Ovary (tissue), 9 donors: ENCODE results near the gene BCL10. TPM values are rescaled to one million over a fixed set of nuclear protein-coding genes. Genes with fewer than 3 reads are reported as not detected.

Experiments
- DNase-seq, 5 donors: peaks; one replicate each; pipeline ENCODE4 v3.0.0-alpha.2; 2019 to 2020
- H3K27ac ChIP-seq, 2 donors: fragments of 200-600 bp; one replicate each; pipeline versions ENCODE4 v1.5.1 to v1.8.0; 2019 to 2022
- H3K27me3 ChIP-seq: fragments of 200-600 bp; one replicate; pipeline ENCODE4 v1.8.0; 2022
- H3K36me3 ChIP-seq: fragments of 200-600 bp; sonication (generic); one replicate; pipeline ENCODE4 v1.5.1; 2019
- H3K4me1 ChIP-seq: one replicate; pipeline ENCODE4 v1.8.1; 2013; ENCODE audit warnings: mild to moderate bottlenecking, moderate library complexity; ENCODE audit not compliant: insufficient read depth
- H3K4me3 ChIP-seq: fragments of 200-600 bp; sonication (generic); one replicate; pipeline ENCODE4 v1.5.1; 2017
- H3K9me3 ChIP-seq, 2 donors: fragments of 200-600 bp in 1 of 2; sonication (generic) in 1 of 2; one replicate each; pipeline versions ENCODE4 v1.5.1 to v1.8.1; 2013 to 2019; ENCODE audit warnings: mild to moderate bottlenecking in 1 of 2, moderate library complexity in 1 of 2
- CTCF ChIP-seq, 3 donors: fragments of 450-650 bp in 2 of 3; fragments of 200-600 bp in 1 of 3; IDR thresholded peaks; one replicate each; pipeline versions ENCODE4 v1.5.1 to v1.8.0; 2016 to 2022; ENCODE audit warnings: antibody characterized with exemption in 3 of 3, mild to moderate bottlenecking in 1 of 3
- EP300 ChIP-seq: sonication (generic); formaldehyde crosslinking; IDR thresholded peaks from one replicate; pipeline ENCODE4 v1.6.1; 2017; ENCODE audit warnings: antibody characterized with exemption
- POLR2A ChIP-seq: fragments of 450-650 bp; IDR thresholded peaks from one replicate; pipeline ENCODE4 v1.6.1; 2017; ENCODE audit warnings: antibody characterized with exemption, mild to moderate bottlenecking, moderate library complexity
- WGBS, 3 donors: extraction: QIAGEN DNeasy Blood & Tissue Kit in 1 of 3; methylation state at CpG; one replicate each; pipeline versions ENCODE4 v1.1.5 to v1.1.7; 2013 to 2017; 5-methylcytosine and 5-hydroxymethylcytosine counted together
- intact Hi-C, 4 donors: fragments of 100-400 bp; cut with DNase I; formaldehyde crosslinking; loops; one replicate each; pipeline versions ENCODE4 v1.11.0 to v1.15.1; 2022 to 2023
- polyA plus RNA-seq, 2 donors: library from polyadenylated mRNA; stranded (reverse); fragments of 200-250 nt in 1 of 2; fragments of 350-450 nt in 1 of 2; fragmentation: Illumina TruSeq in 1 of 2; extraction: RNeasy Lipid Tissue Mini Kit (QIAGEN cat#74804) in 1 of 2; gene quantifications; one replicate each; pipeline ENCODE4 v1.2.3, GENCODE V29; 2013 to 2014
- total RNA-seq, 7 donors: library from RNA; depleted of rRNA in 2 of 7; stranded (reverse); fragments of >200 nt in 2 of 7; fragmentation: NEBNext Ultra II Directional in 3 of 7; extraction: Animal tissue kit (Norgen Biotek cat#: 25700) in 3 of 7; gene quantifications; one replicate each; pipeline versions ENCODE4 v1.1.0 to v1.2.4, GENCODE V29; 2016 to 2023
- donor health status: DM: no; HTN: no; CAD: no; lungs with moderate emphysema.
- donor health status: DM: no; HTN: no; CAD: no.
- donor health status: Bipolar disorder and iron deficiency.
- donor health status: DM: yes; HTN: yes; CAD: no.
- donor health status: DM: no; HTN: no; CAD: no.
- donor health status: DM: yes; HTN: yes; CAD: no.

The BCL10 gene
- total and polyA plus RNA-seq, 9 donors: 8.1 to 23.6 (median 17.2) TPM

GRCh38 chr1:85321237-85321964 is 45.0 kb upstream of the BCL10 start:
- H3K36me3 ChIP-seq: no peaks in the 10 kb centered on the region
- TF ChIP-seq POLR2A: no peak
- no peak for TF ChIP-seq CTCF (IDR thresholded peaks at IDR 0.05)
- TF ChIP-seq EP300: no peak
- H3K4me3 ChIP-seq: no peak overlapping the region
- no peak overlapping the region for H3K27ac ChIP-seq
- no peaks in the 10 kb centered on the region for H3K27me3 ChIP-seq
- DNase-seq: no peak
- 83 to 93% (median 89%) methylated on average over 7 of the region's 7 CpGs for WGBS, 3 donors
- no peaks in the 10 kb centered on the region for H3K9me3 ChIP-seq
- no peaks in the 10 kb centered on the region for H3K4me1 ChIP-seq
- intact Hi-C loops: no loop called here

- WGBS, 3 donors: 65 to 79% (median 73%) methylated on average over 2 of the region's 2 CpGs
Measured at GRCh38 chr1:85320371-85321131, 44.1 kb upstream of the BCL10 start.

GRCh38 chr1:85319931-85320330 is 43.5 kb upstream of the BCL10 start:
- TF ChIP-seq EP300 (no peak), CTCF (IDR thresholded peaks at IDR 0.05) (no peak), POLR2A (no peak)
- Histone ChIP-seq H3K27ac (no peak overlapping the region), H3K36me3 (no peaks in the 10 kb centered on the region), H3K4me3 (no peak overlapping the region), H3K27me3 (no peaks in the 10 kb centered on the region), H3K9me3 (no peaks in the 10 kb centered on the region), H3K4me1 (no peaks in the 10 kb centered on the region)
- no peak for DNase-seq
- WGBS, 3 donors: 81 to 88% (median 86%) methylated on average over 4 of the region's 4 CpGs
- intact Hi-C loops: loop anchor here in 1 of 4 donors (10.0 kb wide), 1 partner anchor 145 kb away; the partner anchor contains the start of gene DDAH1

More at GRCh38 chr1:85320371-85321131, 44.1 kb upstream of the BCL10 start:
- Histone ChIP-seq H3K36me3 (no peaks in the 10 kb centered on the region), H3K9me3 (no peaks in the 10 kb centered on the region), H3K4me1 (no peaks in the 10 kb centered on the region), H3K27me3 (no peaks in the 10 kb centered on the region), H3K27ac (no peak overlapping the region), H3K4me3 (no peak overlapping the region)
- no peak for TF ChIP-seq EP300
- no peak for TF ChIP-seq POLR2A
- TF ChIP-seq CTCF (IDR thresholded peaks at IDR 0.05): no peak
- intact Hi-C loops: no loop called here
- no peak for DNase-seq

- WGBS, 3 donors: 57 to 82% (median 77%) methylated on average over 3 of the region's 3 CpGs
- no peak for DNase-seq
Measured at GRCh38 chr1:85319491-85319890, 43.1 kb upstream of the BCL10 start.

More at GRCh38 chr1:85319491-85319890, 43.1 kb upstream of the BCL10 start:
- no peaks in the 10 kb centered on the region for H3K27me3 ChIP-seq
- H3K4me1 ChIP-seq: peaks cover 4% of the 10 kb centered on the region
- H3K4me3 ChIP-seq: no peak overlapping the region
- TF ChIP-seq CTCF (IDR thresholded peaks at IDR 0.05) (no peak), POLR2A (no peak), EP300 (no peak)
- H3K27ac ChIP-seq: no peak overlapping the region
- intact Hi-C loops: loop anchor here in 1 of 4 donors (10.0 kb wide), 1 partner anchor 145 kb away; the partner anchor contains the start of gene DDAH1
- no peaks in the 10 kb centered on the region for H3K9me3 ChIP-seq
- H3K36me3 ChIP-seq: no peaks in the 10 kb centered on the region
